KMS-11 (cell line): ENCODE data around the gene SCML1.
A peak's percentile ranks its signal among the peaks of the same experiment; 100 is the strongest.

Experiments used
- H2AFZ ChIP-seq: fragments of 200-600 bp; sonication (generic); 2 replicates; pipeline ENCODE4 v1.6.1; 2016; ENCODE audit warnings: antibody characterized with exemption, mixed run types, low read depth
- H3K27ac ChIP-seq: fragments of 200-600 bp; sonication (generic); 2 replicates; pipeline ENCODE4 v1.6.1; 2016; ENCODE audit warnings: mild to moderate bottlenecking, mixed run types
- H3K27me3 ChIP-seq: fragments of 200-600 bp; sonication (generic); 2 replicates; pipeline ENCODE4 v1.6.1; 2017; ENCODE audit warnings: mild to moderate bottlenecking, low read depth, mixed run types, moderate library complexity; ENCODE audit not compliant: insufficient read depth
- H3K36me3 ChIP-seq: fragments of 200-600 bp; sonication (generic); 2 replicates; pipeline ENCODE4 v1.6.1; 2017; ENCODE audit warnings: mild to moderate bottlenecking, mixed run types; ENCODE audit not compliant: insufficient read depth
- H3K4me1 ChIP-seq: fragments of 200-600 bp; sonication (generic); 2 replicates; pipeline ENCODE4 v1.6.1; 2016; ENCODE audit warnings: mild to moderate bottlenecking, low read depth, mixed run types; ENCODE audit not compliant: poor library complexity, severe bottlenecking
- H3K4me2 ChIP-seq: fragments of 200-600 bp; sonication (generic); 2 replicates; pipeline ENCODE4 v1.7.0; 2016; ENCODE audit warnings: mild to moderate bottlenecking, mixed run types
- H3K4me3 ChIP-seq: fragments of 200-600 bp; sonication (generic); IDR thresholded peaks from 2 replicates; pipeline ENCODE4 v1.6.1; 2017; ENCODE audit warnings: low read depth, low read length, mixed read lengths; ENCODE audit not compliant: insufficient read depth
- H3K79me2 ChIP-seq: fragments of 200-600 bp; sonication (generic); 2 replicates; pipeline ENCODE4 v1.6.1; 2016; ENCODE audit warnings: low read depth, mixed run types; ENCODE audit not compliant: insufficient read depth
- H3K9ac ChIP-seq: fragments of 200-600 bp; sonication (generic); 2 replicates; pipeline ENCODE4 v1.6.1; 2016; ENCODE audit warnings: mild to moderate bottlenecking, mixed run types
- H4K20me1 ChIP-seq: fragments of 200-600 bp; sonication (generic); 2 replicates; pipeline ENCODE4 v1.6.1; 2016; ENCODE audit warnings: mild to moderate bottlenecking, mixed run types; ENCODE audit not compliant: insufficient read depth
- TF ChIP-seq, protein P1 (sequence below): fragments of 200-600 bp; sonication (generic); conservative IDR thresholded peaks from 2 replicates; pipeline ENCODE4 v1.6.1; 2017; ENCODE audit warnings: low read depth, mild to moderate bottlenecking, antibody characterized with exemption, low read length, moderate library complexity, mixed read lengths

SCML1 gene

DNA sequence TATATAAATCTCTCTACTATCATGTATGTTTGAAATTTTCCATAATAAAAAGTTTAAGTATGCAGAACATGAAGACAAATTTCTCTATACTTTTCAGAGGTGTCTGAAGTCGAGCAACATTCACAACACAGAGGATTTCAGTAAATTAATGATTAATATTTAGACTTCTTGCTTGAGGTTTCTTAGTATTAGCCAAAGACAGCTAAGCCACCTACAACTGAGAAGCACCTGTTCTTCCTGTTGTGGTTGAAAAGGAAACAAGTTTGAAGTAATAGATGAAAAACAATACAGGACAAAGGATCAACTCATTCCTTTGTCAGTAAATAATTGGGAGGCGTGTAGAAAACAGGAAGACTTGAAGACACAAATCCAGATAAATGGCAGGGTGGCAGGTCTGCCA is 21.1 kb downstream of the SCML1 start:
- TF ChIP-seq, protein P1, sequence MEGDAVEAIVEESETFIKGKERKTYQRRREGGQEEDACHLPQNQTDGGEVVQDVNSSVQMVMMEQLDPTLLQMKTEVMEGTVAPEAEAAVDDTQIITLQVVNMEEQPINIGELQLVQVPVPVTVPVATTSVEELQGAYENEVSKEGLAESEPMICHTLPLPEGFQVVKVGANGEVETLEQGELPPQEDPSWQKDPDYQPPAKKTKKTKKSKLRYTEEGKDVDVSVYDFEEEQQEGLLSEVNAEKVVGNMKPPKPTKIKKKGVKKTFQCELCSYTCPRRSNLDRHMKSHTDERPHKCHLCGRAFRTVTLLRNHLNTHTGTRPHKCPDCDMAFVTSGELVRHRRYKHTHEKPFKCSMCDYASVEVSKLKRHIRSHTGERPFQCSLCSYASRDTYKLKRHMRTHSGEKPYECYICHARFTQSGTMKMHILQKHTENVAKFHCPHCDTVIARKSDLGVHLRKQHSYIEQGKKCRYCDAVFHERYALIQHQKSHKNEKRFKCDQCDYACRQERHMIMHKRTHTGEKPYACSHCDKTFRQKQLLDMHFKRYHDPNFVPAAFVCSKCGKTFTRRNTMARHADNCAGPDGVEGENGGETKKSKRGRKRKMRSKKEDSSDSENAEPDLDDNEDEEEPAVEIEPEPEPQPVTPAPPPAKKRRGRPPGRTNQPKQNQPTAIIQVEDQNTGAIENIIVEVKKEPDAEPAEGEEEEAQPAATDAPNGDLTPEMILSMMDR: no peak
- Histone ChIP-seq H3K4me2 (peak overlapping the region; percentile 37), H3K4me1 (peaks cover 13% of the 10 kb centered on the region), H2AFZ (no peak overlapping the region), H3K36me3 (no peaks in the 10 kb centered on the region), H3K9ac (no peak overlapping the region), H4K20me1 (no peaks in the 10 kb centered on the region), H3K4me3 (no peak overlapping the region), H3K27ac (no peak overlapping the region), H3K27me3 (no peaks in the 10 kb centered on the region), H3K79me2 (no peaks in the 10 kb centered on the region)

DNA sequence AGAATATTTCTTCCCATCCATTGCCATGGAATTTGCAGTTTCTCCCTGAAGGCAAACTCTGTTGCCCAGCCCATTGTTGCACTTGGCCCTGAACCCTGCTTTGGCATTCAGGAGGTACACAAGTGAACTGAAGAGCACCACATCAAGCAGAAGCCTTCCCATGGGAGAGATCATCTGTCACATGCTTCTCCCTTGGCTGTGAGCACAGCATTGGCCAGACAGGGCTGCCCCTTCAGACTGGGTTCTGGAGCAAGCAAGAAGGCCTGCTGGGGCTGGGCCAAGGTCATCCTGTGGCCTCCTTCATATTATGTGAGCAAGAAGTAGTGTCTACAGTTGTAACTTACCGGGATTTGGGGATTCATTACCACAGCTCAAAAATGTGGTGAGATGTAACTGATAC is 22.7 kb downstream of the SCML1 start:
- no peak overlapping the region for H3K4me3 ChIP-seq
- TF ChIP-seq, protein P1: no peak

DNA sequence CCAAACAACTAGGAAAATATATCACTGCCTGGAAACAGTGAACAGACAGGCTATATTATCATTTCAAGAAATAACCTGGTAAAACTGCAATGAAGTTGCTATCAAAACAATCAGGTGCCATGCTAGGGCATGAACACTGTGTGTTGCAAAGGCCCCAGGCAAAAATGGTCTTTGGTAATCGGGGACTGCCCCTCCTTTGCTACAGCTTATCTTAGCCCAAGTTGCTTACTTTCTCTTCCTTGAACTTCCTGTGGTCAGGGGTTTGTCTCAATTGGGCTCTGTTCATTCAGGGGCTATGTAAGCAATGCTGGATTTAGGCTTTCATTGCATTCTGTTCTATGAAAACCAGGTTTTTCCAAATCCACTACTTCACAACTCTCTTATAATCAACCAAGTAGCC is 30.4 kb downstream of the SCML1 start:
- TF ChIP-seq, protein P1: no peak
- H3K9ac ChIP-seq: no peak overlapping the region
- H3K36me3 ChIP-seq: no peaks in the 10 kb centered on the region
- H2AFZ ChIP-seq: no peak overlapping the region
- no peak overlapping the region for H3K4me3 ChIP-seq
- H3K4me2 ChIP-seq: no peak overlapping the region
- H4K20me1 ChIP-seq: no peaks in the 10 kb centered on the region
- H3K27ac ChIP-seq: no peak overlapping the region
- H3K79me2 ChIP-seq: no peaks in the 10 kb centered on the region
- no peaks in the 10 kb centered on the region for H3K4me1 ChIP-seq
- H3K27me3 ChIP-seq: no peaks in the 10 kb centered on the region

More for the DNA sequence above, 22.7 kb downstream of the SCML1 start:
- Histone ChIP-seq H3K27ac (no peak overlapping the region), H4K20me1 (no peaks in the 10 kb centered on the region), H3K9ac (no peak overlapping the region), H3K4me1 (peaks cover 13% of the 10 kb centered on the region), H3K4me2 (no peak overlapping the region), H3K27me3 (no peaks in the 10 kb centered on the region), H3K79me2 (no peaks in the 10 kb centered on the region), H3K36me3 (no peaks in the 10 kb centered on the region), H2AFZ (no peak overlapping the region)

DNA sequence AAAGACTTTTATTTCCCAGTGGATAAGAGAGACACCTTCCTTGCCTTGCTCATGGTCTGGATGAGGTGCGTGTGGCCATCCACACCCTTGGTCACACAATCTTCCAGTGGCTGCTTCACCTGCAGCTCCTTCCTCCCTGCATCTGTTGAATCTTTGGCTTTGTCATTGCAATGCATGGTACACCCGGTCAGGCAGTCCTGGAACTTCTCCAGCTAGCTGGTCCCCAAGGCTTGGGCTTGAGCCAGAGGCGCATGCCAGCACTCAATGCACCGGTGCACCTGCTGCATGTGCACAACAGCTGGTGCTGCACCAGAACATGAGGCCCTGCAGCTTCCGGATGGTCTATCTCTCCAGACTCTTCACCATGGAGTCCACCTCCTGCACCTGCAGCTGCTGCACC is 31.7 kb downstream of the SCML1 start:
- no peak overlapping the region for H2AFZ ChIP-seq
- H3K36me3 ChIP-seq: no peaks in the 10 kb centered on the region
- no peaks in the 10 kb centered on the region for H3K79me2 ChIP-seq
- TF ChIP-seq, protein P1: no peak
- H3K27me3 ChIP-seq: no peaks in the 10 kb centered on the region
- no peak overlapping the region for H3K4me3 ChIP-seq
- H3K9ac ChIP-seq: no peak overlapping the region
- no peaks in the 10 kb centered on the region for H3K4me1 ChIP-seq
- no peaks in the 10 kb centered on the region for H4K20me1 ChIP-seq
- H3K4me2 ChIP-seq: no peak overlapping the region
- H3K27ac ChIP-seq: no peak overlapping the region
